ENCODE measurements around the gene PRUNE2. TPM values are rescaled to one million over a fixed set of nuclear protein-coding genes. Genes with fewer than 3 reads are reported as not detected.

The PRUNE2 gene
- total RNA-seq, 2 experiments from 2014 or later: not detected

DNA sequence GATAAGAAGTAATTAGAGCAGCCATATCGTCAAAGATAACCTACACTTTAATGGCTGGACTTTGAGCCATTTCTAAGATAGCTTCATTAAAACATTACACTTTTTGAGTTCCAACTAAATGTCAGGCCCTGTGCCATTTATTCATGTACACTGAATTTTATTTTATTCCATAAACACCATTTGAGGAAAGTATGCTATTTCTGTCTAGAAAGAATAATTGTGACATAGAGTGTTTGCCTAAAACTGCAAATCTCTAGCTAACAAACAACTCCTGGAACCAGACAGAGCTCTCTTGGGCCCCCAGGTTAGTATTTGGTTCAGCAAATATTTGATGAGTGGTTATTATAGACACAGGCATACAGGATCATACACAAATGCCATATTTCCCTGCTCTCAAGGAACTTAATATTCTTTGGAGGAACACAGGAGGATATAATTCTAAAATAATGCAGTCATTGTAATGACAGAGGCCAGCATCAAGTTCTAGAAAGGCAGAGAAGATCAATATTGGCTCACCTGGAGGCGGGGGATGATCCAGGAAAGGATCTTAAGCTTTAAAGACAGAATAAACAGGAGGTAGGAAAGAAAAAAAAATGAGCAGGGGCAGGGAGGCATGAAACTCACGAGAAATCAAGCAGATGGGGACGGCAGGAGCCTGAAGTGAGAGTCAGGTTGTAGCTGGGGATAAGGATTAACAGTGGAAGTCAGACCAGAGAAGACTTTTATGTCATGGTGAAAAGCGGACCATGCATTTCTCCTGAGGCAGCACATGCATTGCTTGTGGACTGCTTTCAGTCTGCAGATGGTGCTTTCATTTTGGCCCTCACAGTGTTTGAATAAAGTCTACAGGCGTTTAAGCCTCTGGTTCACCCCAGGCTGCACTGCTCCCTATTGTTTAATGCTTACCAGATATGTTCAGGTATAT, 319.3 kb downstream of the PRUNE2 start:
- Mint-ChIP-seq H3K9me3 (no peaks in the 10 kb centered on the region), H3K4me3 (no peak overlapping the region), H3K27me3 (peaks cover 1% of the 10 kb centered on the region), H3K36me3 (ENCODE audit: low read depth) (no peaks in the 10 kb centered on the region), H3K4me1 (ENCODE audit: low read depth) (no peaks in the 10 kb centered on the region), H3K27ac (no peak overlapping the region)
- Histone ChIP-seq H3K27ac (ENCODE audit: low read depth in 1 of 2, low read length in 2 of 2) (no peak overlapping the region), H3K4me3 (ENCODE audit: low read length) (no peak overlapping the region), H3K36me3 (ENCODE audit: insufficient read depth, low read length) (no peaks in the 10 kb centered on the region), H3K4me1 (ENCODE audit: insufficient read depth, low read length) (no peaks in the 10 kb centered on the region), H3K27me3 (ENCODE audit: control insufficient read depth in 1 of 2, insufficient read depth in 2 of 2, low read length in 2 of 2) (no peaks in the 10 kb centered on the region), H3K9me3 (ENCODE audit: control insufficient read depth in 1 of 2, insufficient read depth in 1 of 2, low read length in 2 of 2) (no peaks in the 10 kb centered on the region)
- intact Hi-C loops (cut with DNase I, micrococcal nuclease): no loop called here
- no peak for ATAC-seq (ENCODE audit: poor library complexity)
- ChIA-PET CTCF (no interaction called here), POLR2A (no interaction called here)
- TF ChIP-seq, protein P1, sequence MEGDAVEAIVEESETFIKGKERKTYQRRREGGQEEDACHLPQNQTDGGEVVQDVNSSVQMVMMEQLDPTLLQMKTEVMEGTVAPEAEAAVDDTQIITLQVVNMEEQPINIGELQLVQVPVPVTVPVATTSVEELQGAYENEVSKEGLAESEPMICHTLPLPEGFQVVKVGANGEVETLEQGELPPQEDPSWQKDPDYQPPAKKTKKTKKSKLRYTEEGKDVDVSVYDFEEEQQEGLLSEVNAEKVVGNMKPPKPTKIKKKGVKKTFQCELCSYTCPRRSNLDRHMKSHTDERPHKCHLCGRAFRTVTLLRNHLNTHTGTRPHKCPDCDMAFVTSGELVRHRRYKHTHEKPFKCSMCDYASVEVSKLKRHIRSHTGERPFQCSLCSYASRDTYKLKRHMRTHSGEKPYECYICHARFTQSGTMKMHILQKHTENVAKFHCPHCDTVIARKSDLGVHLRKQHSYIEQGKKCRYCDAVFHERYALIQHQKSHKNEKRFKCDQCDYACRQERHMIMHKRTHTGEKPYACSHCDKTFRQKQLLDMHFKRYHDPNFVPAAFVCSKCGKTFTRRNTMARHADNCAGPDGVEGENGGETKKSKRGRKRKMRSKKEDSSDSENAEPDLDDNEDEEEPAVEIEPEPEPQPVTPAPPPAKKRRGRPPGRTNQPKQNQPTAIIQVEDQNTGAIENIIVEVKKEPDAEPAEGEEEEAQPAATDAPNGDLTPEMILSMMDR (IDR thresholded peaks at IDR 0.05): no peak
- DNase-seq: no peak

DNA sequence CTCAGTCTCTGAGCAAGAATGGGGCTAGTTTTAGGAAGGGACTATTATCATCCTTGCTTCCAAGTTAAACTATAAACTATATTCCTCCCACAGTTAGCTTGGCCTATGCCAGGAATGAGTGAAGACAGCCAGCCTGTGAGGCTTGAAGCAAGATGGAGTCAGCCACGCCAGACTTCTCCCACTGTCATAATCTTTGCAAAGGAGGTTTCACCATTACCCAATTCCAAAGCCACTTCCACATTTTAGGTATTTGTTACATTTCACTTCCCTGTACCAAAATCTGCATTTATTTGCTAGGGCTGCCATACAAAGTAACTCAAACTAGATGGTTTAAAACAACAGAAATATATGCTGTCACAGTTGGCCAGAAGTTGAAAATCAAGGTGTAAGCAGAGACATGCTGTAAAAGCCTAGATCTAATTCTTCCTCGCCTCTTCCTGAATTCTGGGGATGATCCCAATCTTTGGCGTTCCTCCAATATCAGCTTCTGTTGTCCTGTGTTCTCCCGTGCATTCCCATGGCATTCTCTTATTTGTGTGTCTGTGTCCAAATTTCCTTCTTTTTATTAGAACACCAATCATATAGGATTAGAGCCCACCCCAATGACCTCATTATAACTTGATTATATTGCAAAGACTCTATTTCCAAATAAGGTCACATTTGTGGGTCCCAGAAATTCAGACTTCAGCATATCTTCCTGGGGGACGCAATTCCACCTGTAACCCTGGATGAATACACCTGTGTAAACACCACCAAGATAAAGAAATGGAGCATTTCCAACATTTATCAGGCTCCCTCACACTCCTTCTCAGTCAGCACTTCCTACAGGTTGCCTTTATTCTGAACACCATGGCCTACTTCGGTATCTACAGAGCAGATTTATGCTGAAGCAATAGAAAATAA, 320.2 kb downstream of the PRUNE2 start:
- ATAC-seq (ENCODE audit: poor library complexity) (no peak), DNase-seq (peak in 2 of 14 experiments; percentile 38 to 41)
- H3K27me3 ChIP-seq (ENCODE audit: control insufficient read depth in 1 of 2, insufficient read depth in 2 of 2, low read length in 2 of 2): no peaks in the 10 kb centered on the region
- H3K36me3 ChIP-seq (ENCODE audit: insufficient read depth, low read length): no peaks in the 10 kb centered on the region
- POLR2A ChIA-PET: no interaction called here
- Mint-ChIP-seq H3K27ac (no peak overlapping the region), H3K36me3 (ENCODE audit: low read depth) (no peaks in the 10 kb centered on the region), H3K27me3 (peaks cover 3% of the 10 kb centered on the region), H3K4me3 (no peak overlapping the region), H3K4me1 (ENCODE audit: low read depth) (no peaks in the 10 kb centered on the region), H3K9me3 (no peaks in the 10 kb centered on the region)
- H3K4me3 ChIP-seq (ENCODE audit: low read length): no peak overlapping the region
- H3K9me3 ChIP-seq (ENCODE audit: control insufficient read depth in 1 of 2, insufficient read depth in 1 of 2, low read length in 2 of 2): no peaks in the 10 kb centered on the region
- CTCF ChIA-PET: no interaction called here
- no peaks in the 10 kb centered on the region for H3K4me1 ChIP-seq (ENCODE audit: insufficient read depth, low read length)
- intact Hi-C loops (cut with DNase I, micrococcal nuclease): no loop called here
- H3K27ac ChIP-seq (ENCODE audit: low read depth in 1 of 2, low read length in 2 of 2): no peak overlapping the region
- TF ChIP-seq, protein P1 (IDR thresholded peaks at IDR 0.05): no peak

DNA sequence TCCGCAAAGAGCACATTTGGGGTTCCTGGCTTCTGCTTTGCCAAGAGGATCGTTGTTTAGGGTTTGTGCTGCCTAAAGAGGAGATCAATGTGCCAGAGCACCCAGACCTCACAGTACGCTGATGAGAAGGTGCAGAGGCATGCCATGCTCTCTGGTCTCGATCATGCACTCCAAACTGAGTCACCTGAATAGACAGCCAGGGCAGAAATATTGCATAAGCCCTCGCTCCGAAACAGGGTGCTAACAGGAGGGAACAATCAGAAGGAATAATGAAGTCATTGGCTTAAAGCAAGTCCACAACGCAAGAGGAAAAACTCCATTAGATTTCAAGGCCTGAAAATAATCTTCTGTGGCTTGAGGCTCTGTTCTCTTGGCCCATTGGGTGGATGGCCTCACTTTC, 322.7 kb downstream of the PRUNE2 start:
- ChIA-PET POLR2A (no interaction called here), CTCF (no interaction called here)
- no peaks in the 10 kb centered on the region for H3K4me1 ChIP-seq (ENCODE audit: insufficient read depth, low read length)
- no peak for ATAC-seq (ENCODE audit: poor library complexity)
- no peaks in the 10 kb centered on the region for H3K36me3 ChIP-seq (ENCODE audit: insufficient read depth, low read length)
- no peaks in the 10 kb centered on the region for H3K4me1 Mint-ChIP-seq (ENCODE audit: low read depth)
- H3K9me3 Mint-ChIP-seq: no peaks in the 10 kb centered on the region
- intact Hi-C loops (cut with DNase I, micrococcal nuclease): no loop called here
- no peaks in the 10 kb centered on the region for H3K27me3 ChIP-seq (ENCODE audit: control insufficient read depth in 1 of 2, insufficient read depth in 2 of 2, low read length in 2 of 2)
- H3K4me3 ChIP-seq (ENCODE audit: low read length): no peak overlapping the region
- TF ChIP-seq, protein P1 (IDR thresholded peaks at IDR 0.05): no peak
- no peaks in the 10 kb centered on the region for H3K36me3 Mint-ChIP-seq (ENCODE audit: low read depth)
- no peak overlapping the region for H3K27ac Mint-ChIP-seq
- H3K4me3 Mint-ChIP-seq: no peak overlapping the region
- no peak overlapping the region for H3K27ac ChIP-seq (ENCODE audit: low read depth in 1 of 2, low read length in 2 of 2)
- H3K9me3 ChIP-seq (ENCODE audit: control insufficient read depth in 1 of 2, insufficient read depth in 1 of 2, low read length in 2 of 2): no peaks in the 10 kb centered on the region
- H3K27me3 Mint-ChIP-seq: peaks cover 10% of the 10 kb centered on the region
- DNase-seq: no peak
